ENCODE results near the gene FHL5.
"Not testable (repeated sequence)": the region's sequence is repeated elsewhere in the genome, so short reads cannot be mapped to it uniquely, and the experiment has no call there.

FHL5 gene

GRCh38 chr6:96611342-96611991 is 48.5 kb downstream of the FHL5 start:
- no peak for FAIRE-seq

DNA sequence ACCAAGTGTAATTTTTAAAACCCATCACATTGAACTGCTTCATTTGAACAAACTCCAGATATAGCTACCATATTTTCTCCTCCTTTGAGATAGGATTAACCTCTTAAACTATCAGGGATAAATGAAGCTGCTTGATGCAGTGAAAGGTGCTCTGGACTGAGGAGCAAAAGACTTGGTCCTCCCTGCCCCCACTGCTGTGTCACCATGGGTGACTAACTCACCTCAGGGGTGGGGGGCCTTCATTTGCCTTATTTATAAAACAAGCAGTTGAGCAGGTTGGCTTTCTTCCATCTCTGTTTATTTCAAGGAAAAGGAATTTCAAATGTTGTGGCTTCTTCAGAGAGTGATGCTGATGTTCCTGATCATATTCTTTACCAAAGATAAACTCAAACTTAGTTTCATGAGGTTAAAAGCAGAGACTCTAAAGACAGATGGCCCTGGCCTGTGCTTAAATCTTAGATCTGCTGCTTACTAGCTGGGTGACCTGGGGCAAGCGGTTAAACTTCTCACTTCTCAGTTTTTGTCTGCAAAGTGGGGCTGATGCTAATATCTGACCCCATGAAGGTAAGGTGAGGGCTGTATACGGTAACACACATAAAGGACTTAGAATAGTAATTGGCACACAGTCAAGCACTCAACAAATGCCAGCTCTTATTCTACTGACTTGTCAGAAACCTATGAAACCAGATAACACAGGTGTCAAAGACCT is 50.5 kb downstream of the FHL5 start:
- FAIRE-seq: no peak

DNA sequence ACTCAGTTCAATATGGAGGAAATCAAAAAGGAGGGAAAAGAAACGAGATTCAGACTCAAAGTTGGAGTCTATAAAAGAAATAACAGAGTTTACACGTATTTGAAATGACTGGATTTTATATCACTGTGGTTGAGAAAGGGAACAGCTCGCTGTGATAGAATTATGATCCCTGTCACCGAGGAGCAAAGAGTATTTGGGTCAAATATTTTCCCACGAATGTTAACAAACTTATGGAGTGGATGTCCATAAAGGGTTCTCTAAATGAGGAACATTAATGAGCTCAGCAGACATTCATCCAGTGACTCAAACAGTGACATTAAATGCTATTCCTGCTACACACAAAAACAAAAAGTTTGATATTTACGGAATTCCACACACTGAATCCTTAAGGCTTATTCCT is 57.9 kb downstream of the FHL5 start:
- no peak for FAIRE-seq

DNA sequence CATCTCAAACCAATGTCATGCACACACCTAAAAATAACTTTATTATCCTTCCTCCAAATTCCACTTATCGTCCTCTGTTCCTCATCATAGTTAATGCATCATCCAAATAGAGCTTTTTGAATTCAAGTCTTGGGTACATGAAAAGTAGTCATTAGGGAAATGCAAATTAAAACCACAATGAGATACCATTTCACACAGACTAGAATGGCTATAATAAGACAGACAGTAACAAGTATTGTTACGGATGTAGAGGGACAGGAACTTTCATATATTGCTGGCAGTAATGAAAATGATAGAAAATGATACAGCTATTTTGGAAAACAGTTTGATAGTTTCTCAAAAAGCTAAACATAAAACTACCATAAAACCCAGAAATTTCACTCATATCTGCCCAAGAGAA is 59.1 kb downstream of the FHL5 start:
- FAIRE-seq: no peak

GRCh38 chr6:96624957-96625356 is 62.0 kb downstream of the FHL5 start:
- no peak for FAIRE-seq

- FAIRE-seq: peak; percentile 93
Measured at GRCh38 chr6:96626759-96627364, 63.9 kb downstream of the FHL5 start.

DNA sequence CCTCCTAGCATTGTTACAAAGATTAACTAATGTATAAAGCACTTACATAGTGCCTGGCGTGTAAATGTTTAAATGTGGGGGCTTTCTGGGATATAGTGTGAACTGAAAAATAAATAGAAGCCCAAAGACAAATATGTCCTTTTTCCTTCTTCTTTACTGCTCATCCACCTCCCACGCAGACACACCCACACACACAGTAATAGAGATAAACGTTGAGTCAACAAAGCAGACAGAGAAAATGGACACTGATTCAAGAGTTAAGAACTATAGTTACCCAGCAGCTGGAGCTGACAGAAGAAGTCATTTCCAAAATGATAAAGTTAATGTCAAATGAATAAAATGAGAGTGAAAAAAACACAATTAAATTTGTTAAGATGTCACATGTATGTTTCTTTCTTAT is 68.3 kb downstream of the FHL5 start:
- FAIRE-seq: no peak

- FAIRE-seq: not testable (repeated sequence)
Measured at GRCh38 chr6:96637979-96638378, 75.1 kb downstream of the FHL5 start.

GRCh38 chr6:96645106-96645505 is 82.2 kb downstream of the FHL5 start:
- no peak for FAIRE-seq

DNA sequence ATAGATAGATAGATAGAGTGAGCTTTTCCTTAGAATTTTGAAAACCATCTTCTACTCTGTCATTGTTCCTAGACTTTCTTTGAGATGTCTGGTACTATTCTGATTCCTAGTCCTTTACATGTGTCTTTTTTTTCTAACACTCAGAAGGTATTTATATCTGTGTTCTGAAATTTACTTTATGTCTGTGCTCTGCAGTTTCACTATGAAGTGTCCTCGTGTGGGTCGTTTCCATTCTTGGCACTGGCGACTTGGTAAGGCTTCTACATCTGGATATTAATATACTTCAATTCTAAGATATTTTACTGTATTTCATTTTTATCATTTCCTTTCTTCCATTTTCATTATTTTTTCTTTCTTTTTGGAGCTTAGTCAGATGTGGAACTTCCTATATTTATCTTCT is 87.0 kb downstream of the FHL5 start:
- no peak for FAIRE-seq

DNA sequence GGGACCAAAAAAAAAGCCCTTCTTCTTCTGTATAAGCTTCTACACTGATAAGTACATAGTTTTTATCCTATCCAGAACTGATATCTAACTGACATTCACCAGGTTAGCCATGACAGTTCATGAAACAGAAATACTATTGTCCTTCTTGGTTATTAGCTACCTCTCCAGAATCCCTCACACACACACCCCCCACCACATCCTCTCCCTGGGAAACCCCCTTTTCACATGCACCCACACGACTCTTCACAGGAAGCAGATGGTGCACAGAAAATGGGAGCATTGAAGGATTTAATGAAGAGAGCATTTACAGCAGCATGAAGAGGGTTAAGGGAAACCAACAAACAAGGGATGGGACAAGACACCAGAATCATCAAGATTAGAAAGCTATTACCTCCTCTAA is 88.9 kb downstream of the FHL5 start:
- no peak for FAIRE-seq

- no peak for FAIRE-seq
Measured at GRCh38 chr6:96652552-96652951, 89.6 kb downstream of the FHL5 start.

DNA sequence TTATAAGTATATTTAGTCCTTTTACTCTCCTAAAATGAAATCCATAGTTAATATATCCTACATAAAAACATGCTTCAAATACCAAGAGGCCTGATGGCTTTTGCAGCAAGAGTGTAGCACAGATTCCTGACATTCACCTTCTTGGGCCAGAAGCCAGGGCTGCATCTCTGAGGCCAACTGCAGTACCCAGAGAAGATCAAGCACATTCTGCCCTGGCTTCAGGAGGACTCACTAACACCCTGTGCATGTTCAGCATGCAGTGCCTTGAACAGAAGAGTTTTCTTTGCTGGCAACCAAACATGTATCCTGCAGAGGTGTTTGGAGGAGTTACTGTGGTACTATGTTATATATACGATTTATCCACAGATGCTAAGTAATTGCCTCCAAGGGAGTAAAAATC is 90.3 kb downstream of the FHL5 start:
- FAIRE-seq: no peak

GRCh38 chr6:96656567-96656966 is 93.6 kb downstream of the FHL5 start:
- FAIRE-seq: no peak

DNA sequence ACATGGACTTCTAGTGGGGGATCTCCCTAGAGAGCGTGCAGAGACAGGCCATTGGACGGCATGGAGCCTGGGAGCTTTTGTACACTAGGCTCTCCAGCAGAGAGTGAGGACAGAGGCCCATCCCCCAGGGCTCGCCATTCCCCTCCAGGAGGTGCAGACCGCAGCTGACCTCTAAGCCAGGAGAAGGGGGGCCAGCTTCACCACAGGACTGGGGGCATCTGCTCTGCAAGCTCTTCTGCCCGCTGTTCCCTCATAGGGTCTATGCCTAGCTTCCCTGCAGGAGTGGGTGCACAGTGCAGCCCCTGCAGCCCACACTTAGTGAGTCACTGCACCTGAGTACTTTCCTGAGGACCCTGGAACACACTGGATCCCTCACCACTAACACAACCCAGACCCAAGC is 94.4 kb downstream of the FHL5 start:
- no peak for FAIRE-seq

- FAIRE-seq: no peak
Measured at GRCh38 chr6:96659084-96659845, 96.3 kb downstream of the FHL5 start.

All from G401.6 (cell line).